Activated CD8-positive, alpha-beta memory T cell treated with anti-CD3 and anti-CD28 coated beads, Interleukin-2, amount 50 U/mL, for 1 hour (primary cell): ENCODE measurements around the gene KRT17.
"Not testable (repeated sequence)": the region's sequence is repeated elsewhere in the genome, so short reads cannot be mapped to it uniquely, and the experiment has no call there.

Experiments used
- DNase-seq: peaks from one replicate; pipeline ENCODE4 v3.0.0-alpha.2; 2020; ENCODE audit errors: extremely low read depth

The KRT17 gene

GRCh38 chr17:41620583-41621434 is 3.6 kb downstream of the KRT17 start:
- no peak for DNase-seq

GRCh38 chr17:41619927-41620582 is 4.3 kb downstream of the KRT17 start:
- not testable (repeated sequence) for DNase-seq

GRCh38 chr17:41619036-41619926 is 5.1 kb downstream of the KRT17 start:
- no peak for DNase-seq

DNA sequence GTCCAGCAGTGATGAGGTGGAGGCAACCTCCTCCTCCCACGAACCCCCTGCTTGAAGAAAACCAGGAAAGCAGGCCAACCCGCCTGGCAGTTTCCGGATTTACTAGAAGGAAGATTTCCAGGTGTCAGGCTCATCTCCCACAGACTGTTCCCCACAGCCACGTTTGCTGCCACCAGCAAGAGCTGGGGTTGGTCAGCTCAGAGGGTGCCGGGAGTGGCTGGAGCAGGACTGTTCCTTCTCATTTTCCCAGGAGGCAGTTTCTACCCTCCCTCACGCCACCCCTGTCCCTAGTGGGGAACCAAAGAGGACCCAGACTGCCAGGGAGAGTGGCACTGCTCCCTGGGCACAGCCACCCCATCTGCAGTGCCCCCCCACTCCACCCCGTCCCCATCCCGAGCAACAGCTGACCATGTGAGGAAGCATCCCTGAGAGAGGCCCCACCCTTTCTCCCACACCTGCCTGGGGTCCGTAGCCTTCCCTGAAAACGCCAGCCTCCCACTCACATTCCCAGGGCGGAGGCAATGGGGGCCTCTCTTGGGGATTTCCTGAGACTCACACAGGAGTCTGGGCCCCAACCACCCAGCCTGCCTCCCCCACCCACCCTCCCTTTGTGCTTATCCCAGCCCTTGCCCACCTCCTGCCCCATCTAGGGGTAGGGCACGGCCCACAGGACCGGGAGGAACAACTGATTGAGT is 5.9 kb downstream of the KRT17 start:
- DNase-seq: no peak

DNA sequence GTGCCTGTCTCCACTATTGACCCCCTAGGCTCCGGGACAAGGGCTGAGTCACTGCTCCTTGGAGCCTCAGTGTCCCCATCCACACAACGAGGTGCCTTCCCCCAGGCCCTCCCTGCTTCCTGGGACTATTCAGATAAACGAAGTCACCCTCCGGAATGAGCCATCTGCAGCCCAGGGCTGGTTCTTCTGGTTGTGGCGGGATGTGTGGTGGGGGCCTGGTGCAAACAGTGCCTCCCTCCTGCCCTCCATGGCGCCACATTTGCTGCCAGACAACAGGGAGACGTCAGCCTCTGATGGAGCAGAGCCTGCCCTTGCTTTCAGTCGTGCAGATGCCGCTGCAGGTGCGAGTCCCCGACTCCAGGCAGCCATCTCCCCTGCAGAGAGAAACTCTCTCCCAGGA is 6.7 kb downstream of the KRT17 start:
- no peak for DNase-seq

GRCh38 chr17:41617136-41617535 is 7.2 kb downstream of the KRT17 start:
- no peak for DNase-seq

DNA sequence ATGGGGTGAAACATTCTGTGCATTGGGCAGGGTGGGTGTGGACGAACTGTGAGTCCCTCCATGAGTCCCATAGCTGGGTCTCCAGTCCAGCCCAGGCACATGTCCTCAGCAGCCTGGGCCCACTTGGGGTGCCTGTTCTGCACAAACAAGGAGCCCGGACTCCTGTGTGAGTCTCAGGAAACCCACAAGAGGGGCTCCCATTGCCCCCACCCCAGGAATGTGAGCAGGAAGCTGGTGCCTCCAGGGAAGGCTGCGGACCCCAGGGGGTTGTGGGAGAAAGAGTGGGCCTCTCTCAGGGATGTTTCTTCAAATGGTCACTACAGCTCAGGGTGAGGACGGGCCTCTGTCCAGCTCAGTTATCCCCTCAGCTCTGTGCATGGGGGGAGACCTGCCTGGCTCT is 7.9 kb downstream of the KRT17 start:
- not testable (repeated sequence) for DNase-seq

DNA sequence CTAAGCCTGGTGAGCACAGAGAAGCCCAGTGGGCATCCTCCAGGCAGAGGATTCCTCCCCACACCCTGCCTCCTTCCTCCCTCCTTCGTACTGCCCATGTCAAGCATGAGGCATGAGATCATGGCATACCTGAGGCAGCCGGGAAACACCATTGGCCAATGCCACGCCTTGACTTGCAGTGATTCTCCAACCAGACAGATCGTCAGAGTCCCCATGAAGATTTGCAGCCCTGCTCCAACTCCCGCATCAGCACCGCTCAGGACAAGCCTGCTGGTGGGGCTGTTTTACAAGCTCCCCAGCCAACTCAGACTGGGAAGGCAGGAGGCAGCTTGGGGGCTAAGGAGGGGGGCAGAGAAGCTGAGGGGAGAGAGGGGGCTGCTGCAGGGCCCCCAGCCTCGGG is 8.9 kb downstream of the KRT17 start:
- DNase-seq: no peak

- not testable (repeated sequence) for DNase-seq
Measured at GRCh38 chr17:41614767-41615166, 9.6 kb downstream of the KRT17 start.

DNA sequence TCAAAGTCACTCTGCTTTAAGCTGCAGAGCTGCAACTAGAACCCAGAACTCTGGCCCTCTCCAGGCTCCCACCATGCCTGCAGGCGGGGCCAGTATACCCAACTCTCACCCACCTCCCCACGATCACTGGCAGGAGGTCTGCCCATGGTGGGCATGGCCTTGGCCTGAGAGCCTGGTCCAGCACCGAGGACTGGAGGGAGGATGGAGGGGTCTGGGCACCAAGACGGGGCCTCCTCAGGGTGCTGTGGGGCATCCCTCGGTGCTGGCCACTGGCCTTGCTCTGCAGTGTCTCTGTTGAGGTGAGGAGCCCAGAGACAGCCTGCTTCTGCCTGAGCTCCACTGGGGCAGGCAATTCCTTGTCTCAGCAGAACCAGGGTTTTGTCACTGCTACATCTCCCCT is 10.3 kb downstream of the KRT17 start:
- DNase-seq: no peak

DNA sequence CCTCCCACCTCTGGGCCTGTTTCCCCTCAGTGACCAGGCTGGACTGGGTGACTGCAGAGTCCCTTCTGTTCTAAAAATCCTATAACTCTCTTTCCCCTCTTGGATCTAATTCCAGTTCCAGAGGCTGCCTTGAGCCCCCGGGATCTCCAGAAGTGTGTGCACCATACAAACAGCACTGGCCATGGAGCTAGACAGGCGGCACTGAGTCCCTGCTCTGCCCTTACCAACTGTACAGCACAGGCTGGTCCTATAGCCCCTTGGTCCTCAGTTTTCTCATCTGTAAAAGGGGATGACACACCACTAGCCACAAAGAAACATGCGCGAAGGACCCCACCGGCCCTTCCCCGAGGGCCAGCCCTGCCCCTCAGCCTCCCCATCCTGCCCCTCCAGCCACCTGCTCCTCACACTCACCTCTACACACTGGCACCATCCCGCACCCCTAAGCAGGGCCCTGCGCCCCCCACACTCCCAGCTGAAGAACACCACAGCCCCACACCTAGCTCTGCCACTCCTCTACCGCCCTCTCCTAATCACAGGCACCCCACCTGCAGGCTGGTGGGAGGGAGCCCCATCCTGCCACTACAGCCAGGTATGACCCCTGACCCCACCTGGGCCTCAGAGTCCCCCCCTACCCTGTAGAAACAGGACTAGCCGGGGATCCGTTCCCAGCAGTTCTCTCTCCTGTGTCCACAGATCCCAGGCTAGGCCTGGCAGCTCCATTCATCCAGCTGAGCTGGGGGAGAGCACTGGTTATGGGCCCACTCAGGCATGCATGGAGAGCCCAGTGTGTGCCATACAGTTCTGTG is 10.9 kb downstream of the KRT17 start:
- DNase-seq: no peak

DNA sequence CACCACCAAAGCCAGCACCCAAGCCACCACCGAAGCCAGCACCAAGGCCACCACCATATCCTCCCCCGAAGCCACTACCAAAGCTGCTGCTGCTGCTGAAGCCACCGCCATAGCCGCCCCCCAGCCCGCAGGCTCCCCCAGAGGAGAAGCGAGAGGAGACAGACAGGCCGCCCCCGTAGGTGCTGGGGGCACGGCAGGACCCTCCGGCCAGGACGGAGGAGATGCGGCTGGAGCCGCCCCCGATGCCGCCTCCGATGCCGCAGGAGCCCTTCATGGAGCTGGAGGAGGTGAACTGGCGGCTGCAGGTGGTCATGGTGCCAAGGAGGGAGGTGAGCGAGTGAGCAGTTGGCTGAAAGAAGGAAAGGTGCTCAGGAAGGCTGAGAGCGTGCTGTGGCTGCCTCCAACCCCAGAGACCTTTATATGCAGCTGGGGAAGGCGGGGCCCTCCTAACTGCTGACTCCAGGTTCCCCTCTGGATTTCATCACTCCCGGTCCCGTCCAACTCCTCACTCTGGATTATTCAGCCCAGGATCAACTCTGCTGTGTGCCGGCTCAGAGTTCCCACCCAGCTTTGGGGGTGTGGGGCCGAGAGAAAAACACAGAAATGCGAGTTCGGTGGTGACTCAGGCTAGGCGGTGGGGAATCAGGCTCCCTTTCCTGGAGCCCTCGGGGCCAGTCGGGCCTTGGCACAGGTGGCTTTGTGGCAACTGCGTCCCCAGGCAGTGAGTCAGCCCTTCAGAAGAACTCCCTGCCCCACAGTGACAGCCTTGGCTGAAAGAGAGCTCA is 11.8 kb downstream of the KRT17 start, which contains the start of gene KRT16:
Gene KRT16 (minus strand): TSS at position 392 of the 785 bp plus-strand sequence. CDS start 79 bp downstream, at position 313.
- not testable (repeated sequence) for DNase-seq

DNA sequence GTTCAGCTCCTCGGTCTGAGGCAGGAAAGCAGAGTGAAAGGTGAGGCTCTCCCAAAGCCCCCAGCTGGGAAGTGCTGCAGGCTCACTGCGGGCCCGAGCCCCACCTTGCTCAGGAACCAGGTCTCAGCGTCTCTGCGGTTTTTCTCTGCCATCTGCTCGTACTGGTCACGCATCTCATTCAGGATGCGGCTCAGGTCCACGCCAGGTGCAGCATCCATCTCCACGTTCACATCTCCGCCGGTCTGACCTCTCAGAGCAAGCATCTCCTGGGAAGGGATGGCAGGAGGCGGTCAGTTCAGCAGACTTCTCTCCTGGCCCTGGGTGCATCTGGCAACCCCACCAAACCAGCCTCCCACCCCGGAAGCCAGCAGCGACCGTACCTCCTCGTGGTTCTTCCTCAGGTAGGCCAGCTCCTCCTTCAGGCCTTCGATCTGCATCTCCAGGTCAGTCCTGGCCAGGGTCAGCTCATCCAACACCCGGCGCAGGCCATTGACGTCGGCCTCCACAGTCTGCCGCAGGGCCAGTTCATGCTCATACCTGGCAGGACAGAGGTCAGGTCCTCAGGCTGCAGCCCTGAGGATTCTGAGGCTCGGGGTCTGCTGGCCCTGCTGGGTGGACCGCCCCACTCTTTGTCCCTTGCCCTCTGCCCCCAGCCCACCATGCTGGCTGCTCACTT is 13.3 kb downstream of the KRT17 start:
- DNase-seq: no peak

- DNase-seq: not testable (repeated sequence)
Measured at GRCh38 chr17:41610061-41610517, 14.3 kb downstream of the KRT17 start.

- not testable (repeated sequence) for DNase-seq
Measured at GRCh38 chr17:41606930-41607329, 17.4 kb downstream of the KRT17 start.

DNA sequence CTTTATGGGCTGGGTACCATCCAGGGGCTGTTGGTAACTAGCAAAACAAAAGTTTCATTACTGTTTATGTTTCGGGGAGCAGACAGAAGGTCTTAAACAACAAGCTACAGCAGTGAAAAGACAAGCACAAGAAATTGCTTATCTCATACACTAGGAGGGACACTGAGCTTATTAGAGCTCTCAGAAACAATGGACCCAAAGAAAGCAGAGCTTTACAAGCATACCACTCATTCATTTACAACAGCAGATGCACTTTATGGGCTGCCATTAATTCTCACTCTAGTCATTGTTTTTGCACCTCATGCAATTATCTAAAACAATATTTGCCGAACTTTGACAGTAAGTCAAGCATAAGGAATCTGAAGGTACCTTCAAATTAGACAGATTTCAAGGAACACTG is 21.9 kb downstream of the KRT17 start:
- DNase-seq: no peak

- DNase-seq: no peak
Measured at GRCh38 chr17:41600318-41600717, 24.1 kb downstream of the KRT17 start.

GRCh38 chr17:41599680-41600079 is 24.7 kb downstream of the KRT17 start:
- DNase-seq: no peak

- no peak for DNase-seq
Measured at GRCh38 chr17:41595585-41595984, 28.8 kb downstream of the KRT17 start.
